ENCODE measurements around the gene DPYSL4.

The DPYSL4 gene

GRCh38 chr10:132141526-132142395, 45.0 kb upstream of the DPYSL4 start:
- Histone ChIP-seq H3K27ac (no peak overlapping the region), H3K4me3 (no peak overlapping the region), H3K4me2 (no peak overlapping the region), H3K9me3 (replicated peaks in 1 of 11) (no peaks in the 10 kb centered on the region), H3K9ac (no peak overlapping the region), H3K4me1 (peaks cover 0 to 53% (median 25%) of the 10 kb centered on the region in 10 experiments; a peak in 17 of 20 replicates), H3K27me3 (peaks cover 10 to 31% (median 20%) of the 10 kb centered on the region in 11 experiments; a peak in 21 of 22 replicates), H3K36me3 (no peaks in the 10 kb centered on the region), H4K20me1 (peaks cover 0 to 33% (median 0%) of the 10 kb centered on the region in 11 experiments; a peak in 4 of 22 replicates)
- no peak for TF ChIP-seq Cebpa-rat (IDR thresholded peaks at IDR 0.05)

DNA sequence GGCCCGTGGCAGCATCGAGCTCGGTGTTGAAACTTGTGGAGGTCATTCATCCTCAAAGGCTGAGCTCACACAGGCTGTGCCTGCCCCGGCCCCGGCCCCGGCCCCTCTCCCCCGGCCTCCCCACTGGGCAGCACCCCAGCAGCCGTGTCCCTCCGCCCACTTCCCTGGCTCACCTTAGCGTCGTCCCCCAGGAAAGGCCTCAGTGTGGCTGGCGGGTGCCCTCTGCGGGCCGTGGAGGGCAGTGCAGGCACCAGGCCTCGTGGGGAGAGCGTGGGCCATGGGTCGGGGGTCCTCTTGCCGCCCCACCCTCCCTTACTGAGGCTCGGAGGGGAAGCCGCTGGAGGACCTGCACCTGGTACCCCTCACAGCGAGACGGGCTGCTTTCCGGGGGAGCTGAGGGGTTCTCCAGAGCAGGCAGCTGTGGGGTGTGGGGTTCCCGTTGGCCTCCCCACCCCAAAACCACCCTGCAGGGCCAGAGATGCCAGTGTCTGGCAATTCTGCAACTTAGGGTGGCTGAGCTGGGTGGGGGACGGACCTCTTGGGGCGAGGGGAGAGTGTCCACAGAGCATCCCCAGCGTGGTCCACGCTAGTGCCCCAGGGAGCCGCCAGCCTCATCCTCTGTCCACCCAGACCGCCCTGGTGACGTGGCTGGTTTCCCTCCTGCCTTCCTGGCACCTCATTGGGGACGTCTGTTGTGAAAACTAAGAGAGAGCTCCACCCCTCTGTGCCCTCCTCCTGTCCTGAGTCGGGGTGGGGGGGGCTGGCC, 44.2 kb upstream of the DPYSL4 start:
- no peaks in the 10 kb centered on the region for H3K9me3 ChIP-seq (replicated peaks in 1 of 11)
- H3K9ac ChIP-seq, result no peak overlapping the region
- H3K36me3 ChIP-seq, result no peaks in the 10 kb centered on the region
- H3K4me1 ChIP-seq, result peaks cover 0 to 45% (median 17%) of the 10 kb centered on the region in 10 experiments; a peak in 16 of 20 replicates
- H3K4me2 ChIP-seq, result peak overlapping the region in 2 of 11 experiments; percentile 2 to 32; a peak in 2 of 22 replicates
- no peak overlapping the region for H3K27ac ChIP-seq
- H3K27me3 ChIP-seq, result peaks cover 10 to 31% (median 16%) of the 10 kb centered on the region in 11 experiments; a peak in 21 of 22 replicates
- no peak for TF ChIP-seq Cebpa-rat (IDR thresholded peaks at IDR 0.05)
- peaks cover 0 to 30% (median 0%) of the 10 kb centered on the region in 11 experiments; a peak in 3 of 22 replicates for H4K20me1 ChIP-seq
- H3K4me3 ChIP-seq, result no peak overlapping the region

DNA sequence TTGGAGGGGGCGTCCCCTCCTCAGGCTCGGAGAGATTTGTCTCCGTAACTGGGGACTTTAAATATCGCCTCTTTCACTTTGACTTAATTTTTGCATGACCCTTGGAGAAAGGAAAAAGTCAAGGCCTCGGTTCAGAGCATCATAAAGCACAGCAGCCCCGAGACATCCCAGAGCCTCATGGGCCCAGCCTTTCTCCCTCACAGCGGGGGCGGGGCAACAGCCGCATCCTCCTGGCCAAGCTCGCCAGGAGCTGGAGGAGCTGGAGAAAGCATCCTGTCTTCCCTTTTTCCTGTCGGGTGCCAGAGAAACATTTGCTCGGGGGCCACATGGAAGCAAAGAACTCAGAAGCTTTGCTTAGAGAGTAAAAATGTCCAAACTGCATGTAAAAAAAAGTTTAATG, 43.6 kb upstream of the DPYSL4 start:
- H3K27me3 ChIP-seq, result peaks cover 9 to 31% (median 16%) of the 10 kb centered on the region in 11 experiments; a peak in 20 of 22 replicates
- H3K4me1 ChIP-seq, result peaks cover 0 to 39% (median 11%) of the 10 kb centered on the region in 10 experiments; a peak in 10 of 20 replicates
- no peaks in the 10 kb centered on the region for H3K9me3 ChIP-seq (replicated peaks in 1 of 11)
- no peak overlapping the region for H3K27ac ChIP-seq
- peaks cover 0 to 25% (median 0%) of the 10 kb centered on the region in 11 experiments; a peak in 3 of 22 replicates for H4K20me1 ChIP-seq
- H3K9ac ChIP-seq, result no peak overlapping the region
- H3K4me2 ChIP-seq, result no peak overlapping the region
- no peak overlapping the region for H3K4me3 ChIP-seq
- no peaks in the 10 kb centered on the region for H3K36me3 ChIP-seq
- no peak for TF ChIP-seq Cebpa-rat (IDR thresholded peaks at IDR 0.05)

DNA sequence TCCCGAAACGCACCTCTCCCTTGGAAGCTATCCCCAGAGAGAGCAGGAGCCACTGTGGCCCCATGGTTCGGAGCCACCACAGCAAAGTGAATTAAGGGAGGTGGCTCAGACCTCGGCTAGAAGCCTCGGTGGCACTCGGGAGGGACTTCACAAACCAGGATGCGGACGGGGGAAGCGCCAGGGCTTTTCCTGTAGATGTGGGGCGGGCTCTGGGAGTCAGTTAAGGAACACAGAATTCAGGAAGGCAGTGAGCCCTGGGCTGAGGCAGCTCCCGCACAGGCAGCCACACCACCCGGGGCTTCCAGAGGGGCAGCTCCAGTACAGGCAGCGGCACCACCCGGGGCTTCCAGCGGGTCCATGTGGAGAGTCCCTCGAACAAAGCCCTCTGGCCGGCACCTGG, 42.7 kb upstream of the DPYSL4 start:
- Histone ChIP-seq H3K4me3 (no peak overlapping the region), H3K27ac (no peak overlapping the region), H4K20me1 (peaks cover 0 to 28% (median 0%) of the 10 kb centered on the region in 11 experiments; a peak in 3 of 22 replicates), H3K36me3 (no peaks in the 10 kb centered on the region), H3K27me3 (peaks cover 9 to 31% (median 16%) of the 10 kb centered on the region in 11 experiments; a peak in 20 of 22 replicates), H3K9ac (no peak overlapping the region), H3K4me2 (no peak overlapping the region), H3K9me3 (replicated peaks in 1 of 11) (no peaks in the 10 kb centered on the region), H3K4me1 (peaks cover 0 to 30% (median 9%) of the 10 kb centered on the region in 10 experiments; a peak in 10 of 20 replicates)
- no peak for TF ChIP-seq Cebpa-rat (IDR thresholded peaks at IDR 0.05)

DNA sequence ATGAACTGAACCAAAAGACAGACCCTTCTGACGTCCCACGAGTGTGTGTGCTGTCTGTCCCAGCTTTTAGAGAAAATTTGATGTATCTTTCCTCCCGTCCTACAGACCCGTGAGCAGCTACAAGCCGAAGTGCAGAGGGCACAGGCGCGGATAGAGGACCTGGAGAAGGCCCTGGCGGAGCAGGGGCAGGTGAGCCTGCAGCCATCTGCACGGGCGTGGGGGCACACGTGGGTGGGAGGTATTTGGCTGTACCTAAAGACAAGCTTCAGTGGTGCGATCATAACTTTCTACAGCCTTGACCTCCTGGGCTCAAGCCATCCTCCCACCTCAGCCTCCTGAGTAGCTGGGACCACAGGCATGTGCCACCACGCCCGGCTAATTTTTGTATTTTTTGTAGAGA, 41.7 kb upstream of the DPYSL4 start:
- H3K9me3 ChIP-seq (replicated peaks in 1 of 11), result no peaks in the 10 kb centered on the region
- no peak overlapping the region for H3K4me3 ChIP-seq
- no peak overlapping the region for H3K9ac ChIP-seq
- H3K27ac ChIP-seq, result no peak overlapping the region
- H4K20me1 ChIP-seq, result peaks cover 0 to 28% (median 0%) of the 10 kb centered on the region in 11 experiments; a peak in 3 of 22 replicates
- peak overlapping the region in 1 of 11 experiments; percentile 26; a peak in 2 of 22 replicates for H3K4me2 ChIP-seq
- TF ChIP-seq Cebpa-rat (IDR thresholded peaks at IDR 0.05), result no peak
- H3K27me3 ChIP-seq, result peaks cover 9 to 31% (median 16%) of the 10 kb centered on the region in 11 experiments; a peak in 20 of 22 replicates
- no peaks in the 10 kb centered on the region for H3K36me3 ChIP-seq
- H3K4me1 ChIP-seq, result peaks cover 0 to 23% (median 9%) of the 10 kb centered on the region in 10 experiments; a peak in 8 of 20 replicates

GRCh38 chr10:132145521-132146185, 41.1 kb upstream of the DPYSL4 start:
- H3K4me1 ChIP-seq, result peaks cover 0 to 23% (median 9%) of the 10 kb centered on the region in 10 experiments; a peak in 8 of 20 replicates
- no peaks in the 10 kb centered on the region for H3K9me3 ChIP-seq (replicated peaks in 1 of 11)
- peaks cover 9 to 31% (median 16%) of the 10 kb centered on the region in 11 experiments; a peak in 20 of 22 replicates for H3K27me3 ChIP-seq
- H3K9ac ChIP-seq, result no peak overlapping the region
- H3K4me2 ChIP-seq, result peak overlapping the region in 5 of 11 experiments; percentile 7 to 46 (median 15); a peak in 5 of 22 replicates
- H4K20me1 ChIP-seq, result peaks cover 0 to 28% (median 0%) of the 10 kb centered on the region in 11 experiments; a peak in 3 of 22 replicates
- no peak overlapping the region for H3K27ac ChIP-seq
- H3K4me3 ChIP-seq, result no peak overlapping the region
- no peak for TF ChIP-seq Cebpa-rat (IDR thresholded peaks at IDR 0.05)
- no peaks in the 10 kb centered on the region for H3K36me3 ChIP-seq

DNA sequence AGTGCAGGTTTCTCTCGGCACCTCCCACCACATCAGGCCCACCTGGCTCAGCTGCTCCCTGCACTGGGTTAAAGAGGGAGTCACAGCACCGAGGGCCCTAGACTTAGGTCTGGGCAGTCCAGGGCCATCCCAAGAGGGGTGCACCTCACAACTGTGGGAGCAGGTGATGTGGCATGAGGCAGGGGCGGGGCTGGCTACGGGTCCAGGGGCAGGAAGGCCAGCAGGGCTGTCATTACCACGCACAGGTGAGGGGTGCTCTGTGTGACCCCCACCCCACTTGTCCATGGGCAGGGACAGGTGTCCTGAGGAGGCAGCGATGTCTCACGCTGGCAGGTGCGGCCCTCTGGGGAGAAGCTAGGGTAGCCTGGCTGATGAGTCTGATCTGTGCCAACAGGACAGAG, 40.5 kb upstream of the DPYSL4 start:
- Histone ChIP-seq H3K27ac (no peak overlapping the region), H4K20me1 (peaks cover 0 to 24% (median 0%) of the 10 kb centered on the region in 11 experiments; a peak in 3 of 22 replicates), H3K4me1 (peaks cover 0 to 24% (median 9%) of the 10 kb centered on the region in 10 experiments; a peak in 8 of 20 replicates), H3K4me2 (peak overlapping the region in 5 of 11 experiments; percentile 21 to 42 (median 32); a peak in 8 of 22 replicates), H3K27me3 (peaks cover 9 to 31% (median 16%) of the 10 kb centered on the region in 11 experiments; a peak in 20 of 22 replicates), H3K36me3 (no peaks in the 10 kb centered on the region), H3K9me3 (replicated peaks in 1 of 11) (no peaks in the 10 kb centered on the region), H3K4me3 (no peak overlapping the region), H3K9ac (no peak overlapping the region)
- no peak for TF ChIP-seq Cebpa-rat (IDR thresholded peaks at IDR 0.05)

All from BLaER1 treated with 17β-estradiol and CSF1 and Interleukin-3, amounts not matched to agents 10 nM and 100 nM (cell line).